GM19238 (cell line): ENCODE measurements around the gene WNK1.
A peak's percentile ranks its signal among the peaks of the same experiment; 100 is the strongest.
"Not testable (repeated sequence)": the region's sequence is repeated elsewhere in the genome, so short reads cannot be mapped to it uniquely, and the experiment has no call there.

Experiments used
- DNase-seq: peaks from one replicate; pipeline ENCODE4 v3.0.0; 2011; ENCODE audit warnings: low spot score; ENCODE audit not compliant: insufficient read length

The WNK1 gene

GRCh38 chr12:812950-813349, 60.6 kb downstream of the WNK1 start:
- no peak for DNase-seq

- DNase-seq = not testable (repeated sequence)
Observed at GRCh38 chr12:817456-817855, 65.1 kb downstream of the WNK1 start.

GRCh38 chr12:817941-818600, 65.7 kb downstream of the WNK1 start:
- no peak for DNase-seq

GRCh38 chr12:818733-819132, 66.4 kb downstream of the WNK1 start:
- DNase-seq = no peak

- no peak for DNase-seq
Observed at GRCh38 chr12:820336-820735, 68.0 kb downstream of the WNK1 start.

GRCh38 chr12:823028-823698, 70.8 kb downstream of the WNK1 start:
- peak; percentile 27 for DNase-seq

GRCh38 chr12:826331-826730, 74.0 kb downstream of the WNK1 start:
- no peak for DNase-seq

GRCh38 chr12:828726-829395, 76.5 kb downstream of the WNK1 start:
- no peak for DNase-seq

GRCh38 chr12:830111-830867, 77.9 kb downstream of the WNK1 start:
- DNase-seq = no peak

- DNase-seq = no peak
Observed at GRCh38 chr12:835754-836518, 83.6 kb downstream of the WNK1 start.

GRCh38 chr12:836952-837351, 84.6 kb downstream of the WNK1 start:
- no peak for DNase-seq

- no peak for DNase-seq
Observed at GRCh38 chr12:837548-837947, 85.2 kb downstream of the WNK1 start.

GRCh38 chr12:843609-844008, 91.2 kb downstream of the WNK1 start:
- DNase-seq = no peak

- DNase-seq = no peak
Observed at GRCh38 chr12:846421-846820, 94.0 kb downstream of the WNK1 start.

GRCh38 chr12:848173-848865, 95.9 kb downstream of the WNK1 start:
- DNase-seq = no peak

- DNase-seq = no peak
Observed at GRCh38 chr12:848882-849527, 96.6 kb downstream of the WNK1 start.

GRCh38 chr12:849733-850437, 97.5 kb downstream of the WNK1 start:
- not testable (repeated sequence) for DNase-seq

- no peak for DNase-seq
Observed at GRCh38 chr12:851343-851742, 99.0 kb downstream of the WNK1 start.

- no peak for DNase-seq
Observed at GRCh38 chr12:851913-852312, 99.5 kb downstream of the WNK1 start.
